Frontal cortex (tissue), 4 donors: ENCODE measurements around the gene TMC3. TPM values are rescaled to one million over a fixed set of nuclear protein-coding genes. Genes with fewer than 3 reads are reported as not detected.

Experiments used
- DNase-seq, 2 donors: peaks; one replicate each; pipeline ENCODE4 v3.0.0; 2012; ENCODE audit warnings: low spot score in 2 of 2
- FAIRE-seq: peaks from 2 replicates; lab custom pipeline; 2012; peaks lifted over from hg19 to GRCh38; lab: Jason Lieb, UNC
- total RNA-seq: library from RNA; depleted of rRNA; stranded (reverse); fragments of >200 nt; gene quantifications from one replicate; pipeline ENCODE4 v1.2.3, GENCODE V29; 2014
- donor health status: control.
- donor health status: control.
- donor health status: control.

Gene TMC3
- total RNA-seq, 1 donor from 2014 or later, result under 0.01 TPM

DNA sequence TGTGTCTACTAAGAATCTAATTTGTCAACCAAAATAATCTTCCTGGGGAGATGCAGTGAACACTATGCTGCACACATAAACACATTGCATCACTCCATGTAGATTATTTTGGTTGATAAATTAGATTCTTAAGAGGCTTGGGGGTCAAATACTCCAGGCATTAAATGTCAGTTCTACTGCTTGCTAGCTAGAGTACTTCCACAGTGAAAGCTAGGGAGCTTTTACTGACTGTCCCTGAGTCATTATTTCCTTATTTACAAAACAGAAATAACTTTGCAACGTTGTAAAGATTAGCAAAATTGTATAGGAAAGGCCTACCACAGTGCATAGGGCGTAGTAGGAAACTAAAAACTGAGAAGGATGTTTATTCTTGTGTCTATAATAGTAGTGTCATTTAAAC, 12.9 kb upstream of the TMC3 start:
- FAIRE-seq (no peak), DNase-seq (no peak)

DNA sequence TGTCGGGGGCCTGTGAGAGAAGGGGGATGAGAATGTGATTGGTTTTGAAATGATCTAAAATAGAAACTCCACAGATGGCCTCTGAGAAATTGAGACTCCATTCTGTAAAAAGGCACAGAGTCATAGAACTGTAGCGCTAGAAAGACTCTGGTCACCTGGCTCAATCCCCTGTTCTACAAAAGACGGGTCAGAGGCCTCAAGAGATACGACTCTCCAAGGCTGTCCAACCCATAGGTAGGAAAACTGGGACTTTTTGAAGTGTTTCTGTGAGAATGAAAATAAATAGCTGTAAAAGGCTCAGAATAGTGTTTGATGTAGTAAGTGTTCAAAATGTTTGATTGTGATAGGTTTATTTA, 11.7 kb upstream of the TMC3 start:
- FAIRE-seq (no peak), DNase-seq (no peak)

DNA sequence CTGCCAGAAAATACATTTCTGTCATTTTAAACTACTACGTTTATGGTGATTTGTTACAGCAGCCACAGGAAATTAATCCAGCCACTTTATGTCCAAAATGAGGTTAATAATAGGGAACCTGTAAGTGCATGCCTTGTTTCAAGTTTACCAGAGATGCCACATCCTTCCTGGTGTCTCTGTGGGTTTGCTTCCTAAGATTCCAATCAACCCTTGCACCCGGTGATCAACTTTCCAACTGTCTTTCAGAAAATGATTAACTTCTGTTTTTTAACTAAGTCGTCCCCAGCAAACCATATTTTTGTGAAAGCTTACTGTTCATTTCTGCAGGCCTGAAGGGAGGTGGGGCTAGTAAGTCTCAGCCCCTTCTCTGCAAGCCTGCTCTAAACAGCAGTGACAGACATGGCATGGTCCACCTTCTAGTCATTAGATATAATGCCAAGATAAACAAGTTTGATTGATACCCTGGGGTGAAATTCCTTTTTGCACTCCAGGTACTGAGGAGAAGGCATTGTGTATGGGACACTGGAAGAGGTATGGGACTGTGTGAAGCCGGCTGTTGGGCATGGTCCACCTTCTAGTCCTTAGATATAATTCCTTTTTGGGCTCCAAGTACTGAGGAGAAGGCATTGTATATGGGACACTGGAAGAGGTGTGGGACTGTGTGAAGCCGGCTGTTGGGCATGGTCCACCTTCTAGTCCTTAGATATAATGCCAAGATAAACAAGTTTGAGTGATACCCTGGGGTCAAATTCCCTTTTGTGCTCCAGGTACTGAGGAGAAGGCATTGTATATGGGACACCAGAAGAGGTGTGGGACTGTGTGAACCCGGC, 11.1 kb upstream of the TMC3 start:
- FAIRE-seq, result no peak
- DNase-seq, result no peak

DNA sequence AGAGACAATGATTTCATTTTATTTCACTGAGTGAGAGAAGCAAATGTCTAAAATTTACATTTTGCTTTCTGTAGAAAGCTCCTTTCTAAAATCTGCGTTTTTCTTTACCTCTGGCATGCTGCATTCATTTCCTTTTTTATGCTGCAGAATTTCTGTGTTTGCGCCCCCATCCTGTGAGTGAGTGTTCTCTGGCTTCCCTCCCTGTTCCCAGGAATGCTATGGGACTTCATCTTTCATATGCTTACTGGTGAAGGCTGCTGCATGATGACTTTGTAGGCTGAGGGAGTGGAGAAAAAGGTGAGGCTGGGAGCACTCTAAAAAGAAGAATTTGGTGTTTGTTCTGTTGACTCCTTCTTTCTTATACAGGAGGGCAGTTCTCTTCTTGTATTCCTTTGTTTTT, 7.7 kb upstream of the TMC3 start:
- DNase-seq (no peak), FAIRE-seq (no peak)

DNA sequence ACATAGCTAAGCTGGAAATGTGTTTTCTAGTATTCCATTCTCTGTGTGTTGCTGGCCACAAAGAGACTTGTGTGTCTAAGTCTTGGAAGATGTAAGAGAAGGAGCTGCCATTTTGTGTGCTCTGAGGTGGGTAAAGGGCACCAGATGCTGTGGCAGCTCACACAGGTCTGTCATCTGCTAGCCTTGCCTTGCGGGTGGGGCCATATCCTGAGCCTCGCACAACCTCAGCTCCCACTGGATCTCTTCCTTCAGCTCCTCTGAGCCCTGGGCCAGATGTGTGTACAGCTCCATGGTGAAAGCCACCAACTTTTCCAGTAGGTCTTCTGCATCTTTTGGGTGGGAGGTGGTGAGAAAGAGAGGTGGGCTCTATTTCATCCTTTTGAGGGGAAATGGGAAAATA, 6.7 kb upstream of the TMC3 start:
- FAIRE-seq, result no peak
- no peak for DNase-seq

DNA sequence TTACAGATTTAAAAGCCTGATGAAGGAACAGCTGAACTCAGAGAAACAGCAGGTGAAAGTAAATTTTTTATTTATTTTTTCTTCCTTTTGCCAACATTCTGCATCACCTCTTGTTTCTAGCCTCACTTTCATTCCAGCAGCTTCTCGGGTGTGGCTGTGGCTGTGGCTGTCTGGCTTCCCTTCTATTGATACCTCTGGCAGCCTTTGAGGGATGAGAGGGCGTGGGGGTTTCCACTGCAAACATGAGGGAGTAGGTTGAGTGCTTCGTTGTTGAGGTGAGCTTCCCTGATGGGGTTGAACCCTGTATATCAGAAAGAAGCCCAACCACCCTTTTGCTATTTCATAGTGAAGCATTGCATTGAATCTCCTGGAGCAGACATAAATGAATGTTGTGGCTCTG, 6.2 kb upstream of the TMC3 start:
- DNase-seq, result no peak
- no peak for FAIRE-seq

DNA sequence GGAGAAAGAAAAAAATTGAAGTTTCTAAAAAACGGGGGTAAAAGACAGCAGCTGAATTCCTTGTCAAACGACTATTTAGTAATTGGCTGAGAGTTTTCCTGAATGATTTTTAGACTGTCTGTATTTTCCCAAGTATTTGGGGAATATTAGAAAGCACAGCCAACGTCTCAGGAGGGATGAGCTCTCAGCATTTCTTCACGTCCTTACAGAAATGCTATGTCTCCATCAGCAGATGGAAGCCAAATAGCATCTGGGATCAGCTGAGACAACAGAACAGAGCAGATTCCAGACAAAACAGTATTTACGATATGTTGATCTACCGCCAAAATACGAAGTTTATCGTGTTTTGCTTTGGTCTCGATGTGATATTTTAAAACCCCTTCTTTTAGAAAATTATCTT, 5.3 kb upstream of the TMC3 start:
- FAIRE-seq (no peak), DNase-seq (no peak)

DNA sequence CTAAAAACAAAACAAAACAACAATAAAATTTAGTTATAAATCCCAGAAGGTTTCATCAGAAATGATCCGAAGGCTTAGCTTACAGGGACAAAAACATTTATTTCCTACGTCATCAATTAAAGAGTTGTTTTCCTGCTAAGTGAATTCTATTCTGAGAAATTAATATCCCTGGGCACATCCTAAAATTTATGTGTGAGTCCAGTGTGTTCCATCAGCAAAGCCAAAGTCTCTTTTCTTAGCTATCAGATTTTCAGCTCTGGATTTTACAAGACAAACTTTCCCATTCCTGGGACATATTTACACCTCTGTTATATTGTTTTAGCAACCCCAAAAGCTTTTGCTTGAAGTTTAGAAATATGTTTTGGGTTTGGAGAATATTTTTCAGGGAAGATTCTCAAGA, 4.4 kb upstream of the TMC3 start:
- FAIRE-seq (no peak), DNase-seq (no peak)

DNA sequence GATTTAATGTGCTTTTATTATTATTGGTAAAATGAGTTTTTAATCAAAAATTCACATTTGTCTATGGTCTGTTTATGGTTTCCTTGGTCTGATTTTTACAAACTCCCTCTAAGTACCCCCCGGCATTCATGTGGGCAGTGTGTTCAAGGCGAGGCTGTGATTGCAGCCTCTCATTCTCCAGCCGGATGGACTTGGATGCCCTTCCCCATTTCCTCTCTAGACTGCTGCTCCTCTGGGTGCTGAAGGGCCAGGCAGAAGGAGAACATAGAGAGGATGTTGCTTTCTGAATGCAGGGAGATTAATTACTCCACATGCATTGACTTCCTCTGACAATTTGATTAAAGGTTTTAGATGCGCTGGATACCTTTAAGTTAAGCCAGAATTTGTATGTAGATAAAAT, 3.9 kb upstream of the TMC3 start:
- FAIRE-seq, result no peak
- no peak for DNase-seq

DNA sequence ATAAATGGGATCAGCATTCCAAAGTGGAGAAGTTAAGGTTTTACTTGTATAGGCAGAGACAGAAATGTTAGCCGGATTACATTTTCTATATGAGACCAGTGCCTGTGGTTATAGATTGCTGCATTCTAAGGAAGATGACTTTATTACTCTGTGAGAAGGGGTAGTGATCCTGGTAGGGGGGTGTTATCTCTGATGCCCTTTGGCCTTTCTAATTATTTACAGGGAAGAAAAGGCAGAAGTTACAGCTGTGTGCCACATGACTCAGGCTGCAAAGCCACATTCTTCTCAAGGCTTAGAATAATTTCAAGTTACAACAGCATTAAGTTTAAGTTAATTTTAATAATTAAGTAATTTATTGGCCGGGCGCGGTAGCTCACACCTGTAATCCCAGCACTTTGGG, 2.2 kb upstream of the TMC3 start:
- no peak for DNase-seq
- FAIRE-seq, result no peak

DNA sequence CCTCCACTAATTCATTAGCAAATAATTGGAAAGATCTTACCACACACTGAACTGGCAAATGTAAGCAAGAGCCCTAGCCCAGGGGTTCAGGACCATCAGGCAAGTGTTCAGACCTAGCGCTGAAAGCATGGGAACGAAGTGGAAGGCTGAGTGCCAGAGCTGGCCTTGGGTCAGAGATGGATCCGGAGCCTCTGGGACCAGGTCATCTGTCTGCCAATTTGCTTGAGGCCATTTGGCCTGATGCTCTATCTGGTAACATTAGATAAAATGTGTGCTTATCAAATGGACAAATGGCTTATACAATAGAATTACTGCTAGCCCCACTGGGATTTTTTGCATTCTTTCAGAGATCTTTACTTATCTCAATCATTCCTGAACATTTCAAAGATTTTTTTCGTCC, 1.4 kb upstream of the TMC3 start:
- no peak for FAIRE-seq
- no peak for DNase-seq

DNA sequence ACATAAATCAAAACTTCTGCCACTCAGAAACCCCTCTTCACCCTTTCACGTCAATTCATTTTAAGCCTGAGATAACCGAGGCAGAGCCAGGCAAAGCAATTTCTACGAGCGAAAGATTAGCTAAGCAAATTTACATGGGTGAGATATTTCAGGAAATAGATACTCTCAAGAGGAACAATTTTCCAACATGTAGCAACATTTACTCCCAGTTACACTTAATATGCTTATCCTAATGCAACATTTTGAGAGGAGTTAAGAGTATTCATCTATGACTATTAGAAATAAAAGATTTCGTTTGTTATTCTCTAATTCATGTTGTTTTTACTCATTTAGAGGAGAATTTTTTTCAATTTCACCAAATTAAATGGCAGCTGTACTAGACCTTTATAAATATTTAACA, 837 bp downstream of the TMC3 start:
- DNase-seq (no peak), FAIRE-seq (no peak)

DNA sequence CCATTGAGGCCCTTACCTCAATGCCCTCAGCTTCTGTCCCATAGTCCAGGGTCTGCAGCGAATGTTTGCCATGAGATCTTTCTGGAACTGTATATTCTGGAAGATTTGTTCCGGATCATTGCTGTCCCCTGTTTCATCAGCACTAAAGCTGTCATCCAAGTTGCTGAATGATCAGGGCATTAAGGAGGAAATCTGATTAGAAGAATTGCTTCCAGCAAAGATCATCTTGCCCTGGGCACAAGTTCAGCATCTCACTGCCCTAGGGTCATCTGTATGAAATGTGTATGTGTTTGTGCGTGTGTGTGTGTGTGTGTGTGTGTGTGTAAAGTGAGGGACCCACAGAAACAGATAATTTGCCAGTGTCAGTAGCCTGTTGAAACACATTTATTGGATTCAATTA, 1.4 kb downstream of the TMC3 start:
- FAIRE-seq, result no peak
- DNase-seq, result no peak

DNA sequence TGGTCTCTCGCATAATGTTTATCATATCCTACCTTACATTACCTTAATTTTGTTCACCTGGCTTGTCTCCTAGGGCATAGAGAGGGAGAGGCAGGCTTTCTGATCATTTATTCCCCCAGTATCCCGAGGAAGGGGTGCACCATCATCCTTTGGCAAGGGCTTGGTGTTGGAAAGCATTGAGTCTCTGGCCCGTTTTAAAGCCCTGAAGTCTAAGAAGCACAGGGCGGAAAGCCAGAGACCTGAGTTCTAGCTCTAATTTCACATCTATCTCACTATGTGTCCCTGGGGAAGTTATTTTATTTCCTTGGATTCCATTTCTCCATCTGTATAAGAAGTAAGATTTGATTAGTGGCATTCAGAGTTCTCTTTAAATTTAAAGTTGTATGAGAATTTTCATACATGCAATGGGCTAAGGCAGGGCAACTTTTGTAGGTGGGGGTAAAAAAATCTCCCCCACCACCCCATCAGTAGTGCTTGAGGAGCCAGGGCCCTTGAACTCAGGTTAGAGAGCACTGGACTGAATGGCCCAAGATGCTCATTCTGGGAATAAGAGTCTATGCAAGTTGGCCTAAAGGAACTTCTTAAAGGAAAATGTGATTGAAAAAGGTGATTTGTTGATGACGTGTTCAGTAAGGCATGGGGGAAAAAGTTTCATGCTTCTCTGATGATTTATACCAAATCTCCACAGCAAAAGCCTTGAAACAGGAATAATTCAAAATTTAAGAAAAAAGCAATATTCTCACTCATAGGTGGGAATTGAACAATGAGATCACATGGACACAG, 10.1 kb downstream of the TMC3 start:
- no peak for FAIRE-seq
- no peak for DNase-seq

DNA sequence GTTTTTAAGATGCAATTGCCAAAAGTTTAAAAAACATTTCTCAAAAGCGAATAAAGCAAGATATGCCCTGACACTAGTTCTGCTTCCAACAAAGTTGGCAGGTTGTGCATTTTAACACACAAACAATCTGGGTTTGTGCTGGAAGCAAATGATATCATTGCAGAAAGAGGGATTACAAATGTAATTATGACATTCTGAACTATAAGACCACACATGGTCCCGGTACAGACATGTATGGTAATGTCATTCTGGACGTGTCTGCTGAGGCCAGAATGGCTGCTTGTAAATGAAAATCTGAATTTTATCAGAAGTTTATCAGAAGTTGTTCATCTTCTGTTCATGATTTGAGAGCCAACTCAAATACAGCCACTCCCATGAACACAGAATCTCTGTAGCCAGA, 10.7 kb downstream of the TMC3 start:
- FAIRE-seq, result no peak
- DNase-seq, result no peak

DNA sequence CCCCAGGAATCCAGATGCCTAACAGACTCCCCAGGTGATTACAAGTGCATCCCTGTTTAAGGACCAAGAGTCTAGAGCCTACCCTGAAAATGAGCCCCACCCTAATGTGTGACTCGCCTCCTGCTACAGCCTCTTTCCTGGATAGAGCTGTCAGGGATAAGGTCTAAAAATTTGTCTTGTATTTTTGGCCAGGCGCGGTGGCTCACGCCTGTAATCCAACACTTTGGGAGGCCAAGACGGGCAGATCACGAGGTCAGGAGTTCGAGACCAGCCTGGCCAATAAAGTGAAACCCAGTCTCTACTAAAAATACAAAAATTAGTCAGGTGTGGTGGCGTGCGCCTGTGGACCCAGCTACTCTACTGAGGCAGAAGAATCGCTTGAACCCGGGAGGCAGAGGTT, 11.2 kb downstream of the TMC3 start:
- DNase-seq (no peak), FAIRE-seq (no peak)

DNA sequence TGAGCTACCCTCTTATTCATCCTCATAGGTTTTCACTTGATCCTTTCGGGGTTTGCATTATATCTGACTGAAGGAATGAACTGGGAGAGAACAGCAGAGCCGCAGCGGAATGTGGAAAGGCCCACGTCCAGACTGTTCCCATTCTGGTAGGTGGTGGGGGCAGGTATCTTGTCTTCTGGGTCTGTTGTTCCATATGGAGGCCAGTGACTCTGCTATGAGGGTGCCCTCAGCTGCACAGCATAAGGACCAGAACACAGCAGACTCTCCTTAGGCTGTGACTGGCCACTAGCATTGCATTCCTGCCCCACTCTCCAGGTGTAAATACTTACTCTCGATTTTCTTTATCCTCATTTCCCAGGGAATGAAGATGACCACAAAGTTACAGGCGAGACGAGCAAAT, 12.1 kb downstream of the TMC3 start:
- FAIRE-seq (no peak), DNase-seq (no peak)

DNA sequence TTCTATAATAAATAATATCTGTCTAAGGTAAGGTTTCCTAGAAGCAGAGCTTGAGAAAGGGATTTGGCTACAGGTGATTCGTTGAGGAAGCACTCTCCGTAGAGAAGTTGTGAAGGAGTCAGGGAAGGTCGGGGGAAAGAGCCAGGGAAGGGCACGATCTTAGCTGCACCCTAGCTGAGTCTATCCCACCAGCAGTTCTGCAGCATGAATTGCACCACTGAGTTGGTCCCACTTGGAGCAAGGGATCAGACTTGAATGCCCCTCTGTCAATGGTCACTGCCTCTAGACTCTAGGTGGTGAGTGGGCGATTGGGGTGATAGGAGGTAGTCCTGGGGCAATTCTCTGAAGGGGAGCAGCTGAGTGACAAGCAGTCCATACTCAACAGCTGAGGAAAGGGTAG, 13.5 kb downstream of the TMC3 start:
- no peak for DNase-seq
- no peak for FAIRE-seq

DNA sequence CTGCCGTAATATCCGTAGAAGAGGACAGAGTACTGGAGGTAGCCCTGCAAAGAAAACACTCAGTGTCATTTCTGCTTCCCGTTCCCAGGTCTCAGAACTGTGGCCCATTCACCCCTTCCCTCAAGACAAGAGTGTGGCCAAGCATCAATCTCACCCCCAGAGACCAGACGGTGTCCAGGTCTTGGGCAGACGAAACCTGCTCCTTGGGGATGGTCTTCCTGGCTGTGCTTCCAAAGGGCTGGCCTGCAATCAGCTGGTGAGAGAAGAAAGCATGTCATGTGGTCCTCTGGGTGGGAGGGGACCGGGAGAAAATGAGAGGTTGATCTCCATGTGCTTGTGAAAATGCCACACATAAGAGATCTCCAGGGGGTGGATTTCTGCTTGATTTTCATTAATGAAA, 15.8 kb downstream of the TMC3 start:
- DNase-seq, result no peak
- FAIRE-seq, result no peak

DNA sequence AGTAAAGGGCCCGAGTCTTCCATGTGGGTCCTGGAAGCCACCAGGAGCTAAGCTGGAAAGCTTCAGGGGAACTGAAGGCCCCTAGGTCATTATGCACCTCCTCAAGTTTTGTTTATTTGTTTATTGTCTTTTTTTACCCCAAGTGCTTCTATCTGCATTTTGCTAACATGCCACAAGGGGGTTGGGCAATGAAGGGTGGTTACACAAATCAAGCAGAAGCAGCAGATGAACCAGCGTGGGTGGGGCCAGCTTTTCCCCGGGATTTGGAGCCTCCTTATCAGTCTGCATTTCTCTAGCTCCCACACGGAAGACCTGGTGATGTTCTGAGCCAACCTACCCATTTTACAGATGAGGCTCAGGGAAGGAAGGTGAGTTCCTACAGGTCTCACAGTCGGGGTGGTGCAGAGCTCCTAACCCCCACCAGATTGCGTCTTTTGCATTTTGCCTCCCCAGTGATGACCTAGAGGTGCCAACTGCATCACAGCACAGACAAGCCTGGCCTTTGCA, 16.8 kb downstream of the TMC3 start:
- FAIRE-seq (no peak), DNase-seq (no peak)

DNA sequence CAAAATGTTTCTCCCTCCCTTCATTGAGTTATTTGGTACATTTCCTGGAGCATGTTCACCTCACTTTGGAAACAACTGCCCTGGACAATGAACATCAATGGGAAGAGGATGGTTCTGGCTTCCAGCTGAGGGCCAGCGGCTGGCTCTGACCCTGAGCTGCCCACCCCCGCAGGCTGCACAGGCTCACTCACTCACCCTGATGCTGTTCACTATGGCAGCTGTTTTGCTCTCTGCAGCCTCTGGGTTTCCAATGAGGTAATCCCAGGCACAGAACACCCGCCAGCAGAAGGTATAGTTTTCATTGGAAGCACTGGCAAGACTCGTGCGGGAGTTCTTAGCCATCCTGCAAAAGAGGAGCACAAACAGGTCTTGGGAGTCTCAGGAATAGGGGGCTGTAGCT, 17.8 kb downstream of the TMC3 start:
- DNase-seq, result no peak
- no peak for FAIRE-seq

DNA sequence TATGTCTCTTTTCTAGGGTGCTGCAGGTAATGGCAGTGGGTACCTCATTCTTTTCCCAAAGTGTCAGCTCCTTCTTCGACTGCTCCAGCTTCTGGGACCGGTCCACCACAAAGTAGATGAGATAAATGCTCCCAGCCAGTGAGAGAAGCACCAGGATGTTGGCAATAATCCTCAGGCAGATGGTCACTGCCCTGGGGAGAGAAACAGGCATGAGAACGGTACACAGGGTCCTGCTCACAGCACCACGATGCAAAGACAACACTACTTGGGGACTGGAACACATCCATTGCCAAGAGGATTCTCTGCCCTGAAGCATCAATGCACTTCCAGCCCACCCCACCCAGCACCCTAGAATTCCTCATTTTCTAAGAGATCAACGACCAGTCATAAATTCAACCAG, 22.4 kb downstream of the TMC3 start:
- FAIRE-seq, result no peak
- no peak for DNase-seq
